Neural cell (in vitro differentiated cells): ENCODE data around the gene GPR42. TPM values are rescaled to one million over a fixed set of nuclear protein-coding genes. Genes with fewer than 3 reads are reported as not detected.

Experiments used
- H2AFZ ChIP-seq: fragments of 200-600, 300-800 bp; sonication (generic), shearing (Covaris generic); 2 replicates; pipeline ENCODE4 v1.6.0; 2014; ENCODE audit warnings: low read depth, mild to moderate bottlenecking, antibody characterized with exemption, low read length, moderate library complexity
- H3F3A ChIP-seq: fragments of 200-600 bp; shearing (Covaris generic); 2 replicates; pipeline ENCODE4 v1.6.1; 2016; ENCODE audit warnings: mild to moderate bottlenecking, moderate library complexity, mixed read lengths, antibody characterized with exemption, low read length; ENCODE audit not compliant: insufficient read depth, poor library complexity, severe bottlenecking
- H3K27ac ChIP-seq: fragments of 200-600, 300-800 bp; sonication (generic), shearing (Covaris generic); 2 replicates; pipeline ENCODE4 v1.5.1; 2014; ENCODE audit warnings: mild to moderate bottlenecking, low read length, moderate library complexity
- H3K27me3 ChIP-seq: fragments of 300-800, 200-600 bp; sonication (generic), shearing (Covaris generic); 2 replicates; pipeline ENCODE4 v1.6.0; 2014; ENCODE audit warnings: mild to moderate bottlenecking, low read depth, low read length, moderate library complexity; ENCODE audit not compliant: insufficient read depth
- H3K36me3 ChIP-seq: fragments of 300-800, 200-600 bp; sonication (generic), shearing (Covaris generic); 2 replicates; pipeline ENCODE4 v1.5.1; 2014; ENCODE audit warnings: mild to moderate bottlenecking, antibody characterized with exemption, low read length, moderate library complexity; ENCODE audit not compliant: insufficient read depth
- H3K4me2 ChIP-seq: fragments of 300-800, 200-600 bp; sonication (generic), shearing (Covaris generic); 2 replicates; pipeline ENCODE4 v1.6.0; 2014; ENCODE audit warnings: mild to moderate bottlenecking, low read length
- H3K4me3 ChIP-seq: fragments of 300-800, 200-600 bp; sonication (generic), shearing (Covaris generic); 2 replicates; pipeline ENCODE4 v1.5.1; 2014; ENCODE audit warnings: mild to moderate bottlenecking, low read length, moderate library complexity
- H3K79me2 ChIP-seq: fragments of 200-600 bp; shearing (Covaris generic); replicated peaks from 2 replicates; pipeline ENCODE4 v1.6.0; 2014; ENCODE audit warnings: mild to moderate bottlenecking, low read length, moderate library complexity; ENCODE audit not compliant: insufficient read depth
- H3K9ac ChIP-seq: fragments of 300-800, 200-600 bp; sonication (generic), shearing (Covaris generic); 2 replicates; pipeline ENCODE4 v1.6.1; 2016; ENCODE audit warnings: mild to moderate bottlenecking, low read length, mixed read lengths
- H3K9me2 ChIP-seq: fragments of 200-600 bp; shearing (Covaris generic); 2 replicates; pipeline ENCODE4 v1.6.1; 2016; ENCODE audit warnings: mild to moderate bottlenecking, low read length, mixed read lengths; ENCODE audit not compliant: insufficient read depth
- H3K9me3 ChIP-seq: fragments of 200-600, 300-800 bp; sonication (generic), shearing (Covaris generic); 2 replicates; pipeline ENCODE4 v1.6.1; 2016; ENCODE audit warnings: mild to moderate bottlenecking, mixed run types, low read length, moderate library complexity, mixed read lengths
- H4K20me1 ChIP-seq: fragments of 200-600 bp; shearing (Covaris generic); 2 replicates; pipeline ENCODE4 v1.6.1; 2016; ENCODE audit warnings: mild to moderate bottlenecking, mixed run types; ENCODE audit not compliant: insufficient read depth
- EP300 ChIP-seq: fragments of 450-650 bp; conservative IDR thresholded peaks from 2 replicates; pipeline ENCODE4 v1.6.1; 2014; ENCODE audit warnings: antibody characterized with exemption, mild to moderate bottlenecking, moderate library complexity; ENCODE audit not compliant: poor library complexity, severe bottlenecking
- EZH2 ChIP-seq: fragments of 200-600, 300-800 bp; shearing (Covaris generic), sonication (generic); IDR thresholded peaks from 2 replicates; pipeline ENCODE4 v1.6.1; 2014; ENCODE audit warnings: antibody characterized with exemption, low read length, borderline replicate concordance, mild to moderate bottlenecking; ENCODE audit not compliant: insufficient read depth, poor library complexity, severe bottlenecking
- MXI1 ChIP-seq: fragments of 450-650 bp; conservative IDR thresholded peaks from 2 replicates; pipeline ENCODE4 v1.6.1; 2014; ENCODE audit warnings: antibody characterized with exemption, mild to moderate bottlenecking; ENCODE audit not compliant: poor library complexity, severe bottlenecking
- POLR2AphosphoS5 ChIP-seq: IDR thresholded peaks from 2 replicates; pipeline ENCODE4 v1.6.1; 2012
- RAD21 ChIP-seq: fragments of 450-650 bp; conservative IDR thresholded peaks from 2 replicates; pipeline ENCODE4 v1.6.1; 2014; ENCODE audit warnings: antibody characterized with exemption, mild to moderate bottlenecking, moderate library complexity
- SMC3 ChIP-seq: fragments of 450-650 bp; conservative IDR thresholded peaks from 2 replicates; pipeline ENCODE4 v1.6.1; 2014; ENCODE audit warnings: antibody characterized with exemption, mild to moderate bottlenecking, moderate library complexity; ENCODE audit not compliant: poor library complexity
- TAF1 ChIP-seq: IDR thresholded peaks from 2 replicates; pipeline ENCODE4 v1.6.1; 2012; ENCODE audit warnings: low read depth
- polyA plus RNA-seq: library from polyadenylated mRNA; depleted of rRNA; stranded (reverse); fragments of >200 nt; gene quantifications from 2 replicates; pipeline ENCODE4 v1.2.3, GENCODE V29; 2014
- TF ChIP-seq, protein P1 (sequence below): fragments of 450-650 bp; IDR thresholded peaks from 2 replicates; pipeline ENCODE4 v1.5.1; 2014; ENCODE audit warnings: antibody characterized with exemption, mild to moderate bottlenecking, moderate library complexity; ENCODE audit not compliant: poor library complexity, severe bottlenecking
- TF ChIP-seq, protein P2 (sequence below): IDR thresholded peaks from 2 replicates; pipeline ENCODE4 v1.6.1; 2012; ENCODE audit warnings: borderline replicate concordance

Gene GPR42
- polyA plus RNA-seq, 1 donor from 2014 or later: not detected

DNA sequence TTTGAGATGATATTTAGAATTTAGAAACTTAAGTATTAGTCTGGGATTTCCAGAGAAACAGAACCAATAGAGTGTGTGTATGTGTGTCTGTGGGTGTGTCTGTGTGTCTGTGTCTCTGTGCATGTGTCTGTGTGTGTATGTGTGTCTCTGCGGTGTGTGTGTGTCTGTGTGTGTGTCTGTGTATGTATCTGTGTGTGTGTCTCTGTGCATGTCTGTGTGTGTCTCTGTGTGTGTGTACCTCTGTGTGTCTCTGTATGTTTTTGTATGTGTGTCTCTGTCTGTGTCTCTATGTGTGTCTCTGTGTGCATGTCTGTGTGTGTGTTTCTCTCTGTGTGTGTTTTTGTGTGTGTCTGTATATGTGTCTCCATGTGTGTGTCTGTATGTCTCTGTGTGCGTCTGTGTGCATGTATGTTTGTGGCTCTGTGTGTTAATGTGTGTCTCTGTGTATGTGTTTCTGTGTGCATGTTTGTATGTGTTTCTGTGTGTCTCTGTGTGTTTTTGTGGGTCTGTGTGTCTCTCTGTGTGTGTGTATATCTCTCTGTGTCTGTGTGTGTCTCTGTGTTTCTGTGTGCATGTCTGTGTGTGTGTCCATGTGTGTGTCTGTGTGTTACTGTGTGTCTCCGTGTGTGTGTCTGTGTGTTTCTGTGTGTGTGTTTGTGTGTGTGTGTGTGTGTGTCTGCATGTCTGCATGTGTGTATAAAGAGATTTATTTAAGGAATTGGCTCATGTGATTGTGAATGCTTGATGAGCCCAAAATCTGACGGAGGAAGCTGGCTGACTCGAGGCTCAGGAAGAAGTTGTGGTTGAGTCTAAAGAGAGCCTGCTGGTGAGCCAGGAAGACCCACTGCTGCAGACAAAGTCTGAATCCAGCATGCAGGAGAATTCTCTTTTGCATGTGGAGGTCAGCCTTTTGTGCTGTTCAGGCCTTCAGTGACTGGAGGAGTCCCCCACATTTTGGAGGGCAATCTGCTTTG, 22.2 kb downstream of the GPR42 start:
- no peaks in the 10 kb centered on the region for H3K79me2 ChIP-seq
- TF ChIP-seq EP300 (no peak), POLR2AphosphoS5 (no peak), RAD21 (no peak)
- TF ChIP-seq, protein P1, sequence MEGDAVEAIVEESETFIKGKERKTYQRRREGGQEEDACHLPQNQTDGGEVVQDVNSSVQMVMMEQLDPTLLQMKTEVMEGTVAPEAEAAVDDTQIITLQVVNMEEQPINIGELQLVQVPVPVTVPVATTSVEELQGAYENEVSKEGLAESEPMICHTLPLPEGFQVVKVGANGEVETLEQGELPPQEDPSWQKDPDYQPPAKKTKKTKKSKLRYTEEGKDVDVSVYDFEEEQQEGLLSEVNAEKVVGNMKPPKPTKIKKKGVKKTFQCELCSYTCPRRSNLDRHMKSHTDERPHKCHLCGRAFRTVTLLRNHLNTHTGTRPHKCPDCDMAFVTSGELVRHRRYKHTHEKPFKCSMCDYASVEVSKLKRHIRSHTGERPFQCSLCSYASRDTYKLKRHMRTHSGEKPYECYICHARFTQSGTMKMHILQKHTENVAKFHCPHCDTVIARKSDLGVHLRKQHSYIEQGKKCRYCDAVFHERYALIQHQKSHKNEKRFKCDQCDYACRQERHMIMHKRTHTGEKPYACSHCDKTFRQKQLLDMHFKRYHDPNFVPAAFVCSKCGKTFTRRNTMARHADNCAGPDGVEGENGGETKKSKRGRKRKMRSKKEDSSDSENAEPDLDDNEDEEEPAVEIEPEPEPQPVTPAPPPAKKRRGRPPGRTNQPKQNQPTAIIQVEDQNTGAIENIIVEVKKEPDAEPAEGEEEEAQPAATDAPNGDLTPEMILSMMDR: no peak
- H3K27me3 ChIP-seq: no peaks in the 10 kb centered on the region
- H3K9me2 ChIP-seq: no peaks in the 10 kb centered on the region
- no peaks in the 10 kb centered on the region for H4K20me1 ChIP-seq
- no peak overlapping the region for H2AFZ ChIP-seq
- no peak overlapping the region for H3K4me2 ChIP-seq
- H3K36me3 ChIP-seq: no peaks in the 10 kb centered on the region
- no peak overlapping the region for H3K4me3 ChIP-seq
- no peaks in the 10 kb centered on the region for H3K9me3 ChIP-seq
- H3K27ac ChIP-seq: no peak overlapping the region
- no peak overlapping the region for H3K9ac ChIP-seq
- no peaks in the 10 kb centered on the region for H3F3A ChIP-seq

DNA sequence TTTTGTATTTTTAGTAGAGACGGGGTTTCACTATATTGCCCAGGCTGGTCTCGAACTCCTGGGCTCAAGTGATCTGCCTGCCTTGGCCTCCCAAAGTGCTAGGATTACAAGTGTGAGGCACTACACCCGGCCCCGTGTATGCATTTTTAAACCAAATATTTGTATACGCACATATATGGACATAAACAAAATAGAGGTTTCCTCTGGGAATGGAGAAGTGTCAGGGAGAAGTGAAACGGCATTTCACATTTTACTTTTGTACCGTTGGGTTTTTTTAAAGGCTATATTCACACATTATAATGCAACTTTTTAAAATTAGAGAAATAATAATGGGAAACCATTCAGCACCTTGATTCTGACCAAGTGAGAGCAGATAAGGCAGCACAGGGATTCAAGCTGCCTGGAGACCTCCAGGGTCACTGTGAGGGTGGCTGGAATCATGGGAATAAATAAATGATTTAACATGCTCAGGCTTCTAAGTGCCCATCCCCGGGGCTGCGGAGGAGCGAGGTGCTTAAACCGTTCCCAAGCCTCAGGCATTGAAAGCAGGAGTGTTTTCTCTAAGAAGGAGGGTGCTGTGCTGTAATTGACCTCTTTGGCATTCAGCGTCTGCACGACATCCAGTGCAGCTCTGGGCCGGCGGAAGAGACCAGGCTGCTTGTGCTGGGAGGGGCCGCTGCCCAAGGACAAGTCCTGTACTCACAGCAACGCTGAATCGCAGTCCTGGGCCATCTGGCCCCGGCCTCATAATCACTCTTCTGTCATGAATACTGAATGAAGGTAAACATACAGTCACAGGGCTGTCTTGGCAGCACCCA, 24.7 kb downstream of the GPR42 start:
- Histone ChIP-seq H3K9me2 (no peaks in the 10 kb centered on the region), H3K36me3 (no peaks in the 10 kb centered on the region), H3K27ac (no peak overlapping the region), H3K4me2 (no peak overlapping the region), H3K27me3 (no peaks in the 10 kb centered on the region), H3K9ac (no peak overlapping the region), H2AFZ (no peak overlapping the region), H3F3A (no peaks in the 10 kb centered on the region), H3K9me3 (no peaks in the 10 kb centered on the region), H4K20me1 (no peaks in the 10 kb centered on the region), H3K79me2 (no peaks in the 10 kb centered on the region), H3K4me3 (no peak overlapping the region)
- TF ChIP-seq POLR2AphosphoS5 (no peak), MXI1 (no peak), EP300 (no peak), RAD21 (no peak), SMC3 (no peak), EZH2 (no peak), TAF1 (no peak)
- TF ChIP-seq, protein P1: no peak
- TF ChIP-seq, protein P2, sequence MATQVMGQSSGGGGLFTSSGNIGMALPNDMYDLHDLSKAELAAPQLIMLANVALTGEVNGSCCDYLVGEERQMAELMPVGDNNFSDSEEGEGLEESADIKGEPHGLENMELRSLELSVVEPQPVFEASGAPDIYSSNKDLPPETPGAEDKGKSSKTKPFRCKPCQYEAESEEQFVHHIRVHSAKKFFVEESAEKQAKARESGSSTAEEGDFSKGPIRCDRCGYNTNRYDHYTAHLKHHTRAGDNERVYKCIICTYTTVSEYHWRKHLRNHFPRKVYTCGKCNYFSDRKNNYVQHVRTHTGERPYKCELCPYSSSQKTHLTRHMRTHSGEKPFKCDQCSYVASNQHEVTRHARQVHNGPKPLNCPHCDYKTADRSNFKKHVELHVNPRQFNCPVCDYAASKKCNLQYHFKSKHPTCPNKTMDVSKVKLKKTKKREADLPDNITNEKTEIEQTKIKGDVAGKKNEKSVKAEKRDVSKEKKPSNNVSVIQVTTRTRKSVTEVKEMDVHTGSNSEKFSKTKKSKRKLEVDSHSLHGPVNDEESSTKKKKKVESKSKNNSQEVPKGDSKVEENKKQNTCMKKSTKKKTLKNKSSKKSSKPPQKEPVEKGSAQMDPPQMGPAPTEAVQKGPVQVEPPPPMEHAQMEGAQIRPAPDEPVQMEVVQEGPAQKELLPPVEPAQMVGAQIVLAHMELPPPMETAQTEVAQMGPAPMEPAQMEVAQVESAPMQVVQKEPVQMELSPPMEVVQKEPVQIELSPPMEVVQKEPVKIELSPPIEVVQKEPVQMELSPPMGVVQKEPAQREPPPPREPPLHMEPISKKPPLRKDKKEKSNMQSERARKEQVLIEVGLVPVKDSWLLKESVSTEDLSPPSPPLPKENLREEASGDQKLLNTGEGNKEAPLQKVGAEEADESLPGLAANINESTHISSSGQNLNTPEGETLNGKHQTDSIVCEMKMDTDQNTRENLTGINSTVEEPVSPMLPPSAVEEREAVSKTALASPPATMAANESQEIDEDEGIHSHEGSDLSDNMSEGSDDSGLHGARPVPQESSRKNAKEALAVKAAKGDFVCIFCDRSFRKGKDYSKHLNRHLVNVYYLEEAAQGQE: no peak
